Endothelial cell of umbilical vein (primary cell): ENCODE data around the gene CXCL14. TPM values are rescaled to one million over a fixed set of nuclear protein-coding genes. Genes with fewer than 3 reads are reported as not detected.

Experiments
- BruUV-seq: library from RNA; stranded (reverse); fragments of 400-500 nt; replicated peaks from 2 replicates; lab custom pipeline; 2021; lab: Mats Ljungman, UMichigan
- CTCF ChIA-PET: fragments of 300-600, 350-600 bp; sonication (Branson Sonifier 250); formaldehyde crosslinking; loops from one replicate; lab custom pipeline; 2021; ENCODE audit warnings: antibody characterized with exemption, inconsistent platforms; lab: Charles Lee
- POLR2A ChIA-PET: fragments of 300-600, 350-600 bp; sonication (Branson Sonifier 250); formaldehyde crosslinking; loops from one replicate; lab custom pipeline; 2021; ENCODE audit warnings: antibody characterized with exemption, inconsistent platforms; lab: Charles Lee
- DNase-seq: peaks from one replicate; pipeline ENCODE4 v3.0.0-alpha.2; 2011; ENCODE audit warnings: low read depth, low spot score
- FAIRE-seq: peaks from 2 replicates; lab custom pipeline; 2011; peaks lifted over from hg19 to GRCh38; lab: Jason Lieb, UNC
- H2AFZ ChIP-seq: 2 replicates; pipeline ENCODE4 v1.6.0; 2012; ENCODE audit warnings: low read depth, low read length, control low read depth, inconsistent platforms
- H3K27ac ChIP-seq: 2 replicates; pipeline ENCODE4 v1.5.1; 2011; ENCODE audit warnings: low read depth, mild to moderate bottlenecking, control low read depth, low read length, moderate library complexity; ENCODE audit not compliant: insufficient read depth
- H3K27me3 ChIP-seq, 2 experiments: 2 replicates each; pipeline versions ENCODE4 v1.6.0 to v1.6.1; 2011; ENCODE audit warnings: low read length in 2 of 2, mixed read lengths in 1 of 2; ENCODE audit not compliant: control insufficient read depth in 2 of 2, insufficient read depth in 2 of 2
- H3K36me3 ChIP-seq, 2 experiments: 2 replicates in 1 of 2; 3 replicates in 1 of 2; pipeline ENCODE4 v1.5.1; 2011; ENCODE audit warnings: low read length in 2 of 2, mild to moderate bottlenecking in 1 of 2, moderate library complexity in 1 of 2; ENCODE audit not compliant: control insufficient read depth in 2 of 2, insufficient read depth in 2 of 2; ENCODE audit errors: extremely low read depth in 1 of 2
- H3K4me1 ChIP-seq: 3 replicates; pipeline ENCODE4 v1.5.1; 2011; ENCODE audit warnings: mild to moderate bottlenecking, low read length; ENCODE audit not compliant: control insufficient read depth, insufficient read depth; ENCODE audit errors: extremely low read depth
- H3K4me2 ChIP-seq: 2 replicates; pipeline ENCODE4 v1.6.1; 2011; ENCODE audit warnings: low read length, control low read depth, mixed read lengths; ENCODE audit not compliant: insufficient read depth
- H3K4me3 ChIP-seq, 3 experiments: fragments of 200-600 bp in 1 of 3; sonication (generic), shearing (Covaris generic) in 1 of 3; replicated peaks in 1 of 3; 2 replicates each; pipeline ENCODE4 v1.5.1; 2011 to 2016; ENCODE audit warnings: control low read depth in 3 of 3, low read length in 3 of 3, mild to moderate bottlenecking in 2 of 3, inconsistent platforms in 1 of 3, low read depth in 1 of 3, moderate library complexity in 1 of 3; ENCODE audit not compliant: insufficient read depth in 1 of 3
- H3K79me2 ChIP-seq: 2 replicates; pipeline ENCODE4 v1.6.0; 2012; ENCODE audit warnings: low read length, inconsistent platforms; ENCODE audit not compliant: control insufficient read depth, insufficient read depth
- H3K9ac ChIP-seq: replicated peaks from 2 replicates; pipeline ENCODE3; 2011; ENCODE audit warnings: low read length, control low read depth; ENCODE audit not compliant: insufficient read depth; ENCODE audit errors: extremely low read depth
- H3K9me1 ChIP-seq: replicated peaks from 3 replicates; pipeline ENCODE4 v1.6.0; 2011; ENCODE audit warnings: mild to moderate bottlenecking, low read length; ENCODE audit not compliant: control insufficient read depth, insufficient read depth; ENCODE audit errors: extremely low read depth
- H3K9me3 ChIP-seq: replicated peaks from 2 replicates; pipeline ENCODE4 v1.5.1; 2012; ENCODE audit warnings: low read length, inconsistent platforms; ENCODE audit not compliant: control insufficient read depth, insufficient read depth
- H4K20me1 ChIP-seq: replicated peaks from 2 replicates; pipeline ENCODE3; 2011; ENCODE audit warnings: mild to moderate bottlenecking, low read length; ENCODE audit not compliant: control insufficient read depth, insufficient read depth; ENCODE audit errors: extremely low read depth
- CTCF ChIP-seq, 2 donors: IDR thresholded peaks; 1 replicate in 1 of 2; 2 replicates in 1 of 2; pipeline ENCODE4 v1.5.1; 2011; ENCODE audit warnings: low read length in 2 of 2, mild to moderate bottlenecking in 2 of 2, moderate library complexity in 2 of 2, control low read depth in 1 of 2, inconsistent platforms in 1 of 2, low read depth in 1 of 2; ENCODE audit not compliant: insufficient read depth in 1 of 2; ENCODE audit errors: extremely low read depth in 1 of 2
- EZH2 ChIP-seq: IDR thresholded peaks from 2 replicates; pipeline ENCODE4 v1.6.1; 2012; ENCODE audit warnings: borderline replicate concordance, low read depth, mild to moderate bottlenecking, moderate library complexity, low read length, inconsistent platforms; ENCODE audit not compliant: severe bottlenecking
- FOS ChIP-seq: IDR thresholded peaks from 2 replicates; pipeline ENCODE4 v1.6.1; 2011; ENCODE audit warnings: mild to moderate bottlenecking, low read length, moderate library complexity, borderline replicate concordance; ENCODE audit not compliant: insufficient read depth
- GATA2 ChIP-seq: IDR thresholded peaks from 2 replicates; pipeline ENCODE4 v1.7.0; 2011; ENCODE audit warnings: low read depth, mild to moderate bottlenecking, moderate library complexity, mixed read lengths, low read length; ENCODE audit not compliant: insufficient read length, insufficient read depth
- JUN ChIP-seq: IDR thresholded peaks from 2 replicates; pipeline ENCODE4 v1.6.1; 2011; ENCODE audit warnings: borderline replicate concordance, low read depth; ENCODE audit not compliant: insufficient read length, insufficient read depth
- MAX ChIP-seq: IDR thresholded peaks from 2 replicates; pipeline ENCODE4 v1.6.1; 2011; ENCODE audit not compliant: insufficient read depth, insufficient read length
- MYC ChIP-seq: IDR thresholded peaks from one replicate; pipeline ENCODE4 v1.6.1; 2011; ENCODE audit warnings: mild to moderate bottlenecking, low read depth, low read length
- POLR2A ChIP-seq: IDR thresholded peaks from 2 replicates; pipeline ENCODE4 v1.6.1; 2012; ENCODE audit warnings: low read depth, mild to moderate bottlenecking, control low read depth, low read length
- POLR2AphosphoS5 ChIP-seq: IDR thresholded peaks from 2 replicates; pipeline ENCODE4 v1.6.1; 2012; ENCODE audit warnings: low read depth, mild to moderate bottlenecking, control low read depth, low read length, moderate library complexity; ENCODE audit not compliant: insufficient read depth
- dilution Hi-C: fragments of 300-500 bp; cut with MboI; formaldehyde crosslinking; loops from one replicate; pipeline ENCODE4 v1.15.0; 2019; ENCODE audit warnings: low sequenced_read_pairs; ENCODE audit not compliant: extremely low pct_ligation_motif_present
- intact Hi-C: fragments of 100-400 bp; cut with micrococcal nuclease; formaldehyde crosslinking; loops from one replicate; pipeline ENCODE4 v1.10.0; 2022
- polyA plus RNA-seq, 4 experiments: library from polyadenylated mRNA; depleted of rRNA in 3 of 4; stranded (reverse) in 3 of 4; unstranded in 1 of 4; fragments of >200 nt; gene quantifications; 2 replicates each; pipeline versions ENCODE4 v1.2.1 to v1.2.3, GENCODE V29; 2011 to 2012; ENCODE audit warnings: missing spikeins in 1 of 4
- total RNA-seq: library from RNA; stranded (reverse); gene quantifications from 2 replicates; pipeline ENCODE4 v1.2.3, GENCODE V29; 2021

CXCL14 gene
- total and polyA plus RNA-seq, 2 donors (not counting 3 experiments of a cell fraction or from before 2014, with no cell fraction given), result not detected

- ChIA-PET CTCF (interaction anchor here (1.0 to 14.5 kb wide), 3 partner anchors 20 to 88 kb away, joined by 5 to 661 read pairs (median 5); no protein-coding TSS in a partner anchor), POLR2A (no interaction called here)
- no TSS peak for BruUV-seq
- no peak overlapping the region for H3K4me3 ChIP-seq
- no peaks in the 10 kb centered on the region for H3K9me1 ChIP-seq
- H3K36me3 ChIP-seq, result no peaks in the 10 kb centered on the region
- intact Hi-C loops (no loop called here), dilution Hi-C loops (no loop called here)
- FAIRE-seq (no peak), DNase-seq (no peak)
- no peak overlapping the region for H3K9ac ChIP-seq
- H3K4me2 ChIP-seq, result no peak overlapping the region
- no peaks in the 10 kb centered on the region for H4K20me1 ChIP-seq
- H3K9me3 ChIP-seq, result no peaks in the 10 kb centered on the region
- peaks cover 83 to 91% of the 10 kb centered on the region in 2 experiments for H3K27me3 ChIP-seq
- H3K27ac ChIP-seq, result no peak overlapping the region
- H3K79me2 ChIP-seq, result no peaks in the 10 kb centered on the region
- H3K4me1 ChIP-seq, result peaks cover 6% of the 10 kb centered on the region
- no peak for TF ChIP-seq POLR2AphosphoS5
- no peak for TF ChIP-seq JUN
- no peak for TF ChIP-seq GATA2
- no peak for TF ChIP-seq POLR2A
- TF ChIP-seq MAX, result no peak
- no peak for TF ChIP-seq CTCF (IDR thresholded peaks at IDR 0.05; ENCODE audit: extremely low read depth in 1 of 2, insufficient read depth in 1 of 2, low read depth in 1 of 2, low read length in 2 of 2)
- TF ChIP-seq MYC, result no peak
- no peak for TF ChIP-seq FOS
- no peak for TF ChIP-seq EZH2
- no peak overlapping the region for H2AFZ ChIP-seq
These were observed 32.7 kb downstream of the CXCL14 start for GRCh38 chr5:135546101-135546500.
